ENCODE results near the gene DPH1. TPM values are rescaled to one million over a fixed set of nuclear protein-coding genes. Genes with fewer than 3 reads are reported as not detected.

DPH1 gene
- total and polyA plus RNA-seq, 4 donors, result 6.3 to 62.9 (median 32.5) TPM

DNA sequence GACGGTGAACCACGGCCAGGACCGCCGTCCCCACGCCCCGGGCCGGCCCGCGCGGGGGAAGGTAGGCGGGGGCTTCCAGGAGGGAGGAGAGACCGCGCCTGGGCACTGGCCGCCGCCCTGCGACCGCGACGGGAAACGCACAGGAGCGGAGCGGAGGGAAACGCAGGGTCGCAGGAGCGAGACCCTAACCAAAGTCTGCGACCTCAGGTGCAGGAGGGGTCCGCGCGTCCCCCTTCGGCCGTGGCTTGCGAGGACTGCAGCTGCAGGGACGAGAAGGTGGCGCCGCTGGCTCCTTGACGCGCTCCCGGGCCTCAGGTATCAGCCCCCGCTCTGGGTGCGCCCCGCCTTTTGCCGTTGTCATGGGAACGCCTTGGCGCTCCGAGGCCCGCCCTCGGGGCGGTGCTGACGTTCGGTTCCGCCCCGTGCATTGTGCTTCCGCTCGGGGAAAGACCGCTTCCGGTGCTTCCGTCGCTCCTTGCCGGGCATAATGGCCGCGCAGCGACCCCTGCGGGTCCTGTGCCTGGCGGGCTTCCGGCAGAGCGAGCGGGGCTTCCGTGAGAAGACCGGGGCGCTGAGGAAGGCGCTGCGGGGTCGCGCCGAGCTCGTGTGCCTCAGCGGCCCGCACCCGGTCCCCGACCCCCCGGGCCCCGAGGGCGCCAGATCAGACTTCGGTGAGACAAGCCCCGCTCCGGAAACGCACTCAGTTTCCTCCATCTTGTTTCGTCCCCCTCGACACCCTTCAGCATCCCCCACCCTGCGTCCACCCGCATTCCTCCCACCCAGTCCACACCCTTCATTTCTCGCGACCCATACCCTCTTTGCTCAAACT lies 11.8 kb downstream of the DPH1 start, which contains the start of gene OVCA2:
OVCA2 (plus strand) TSS at position 462 of the 829 bp plus-strand sequence; CDS start at position 488, 26 bp downstream.
- ATAC-seq (ENCODE audit: low FRiP score) (peak; percentile 96), DNase-seq (peak; percentile 96 to 99)
- H3K4me3 ChIP-seq (ENCODE audit: low read length in 2 of 2), result peak within 1 kb of the TSS; percentile 44 to 55
- H3K36me3 ChIP-seq (ENCODE audit: control insufficient read depth in 1 of 2, insufficient read depth in 2 of 2, low read length in 1 of 2), result no peaks in the 10 kb centered on the region
- intact Hi-C loops (cut with DNase I), result loop anchor here (5.0 to 10.0 kb wide), 2 partner anchors 134 to 317 kb away; partner anchors contain the start of gene WDR81 (in 1 of the 2)
- H3K9me3 ChIP-seq (ENCODE audit: control insufficient read depth, low read length), result no peaks in the 10 kb centered on the region
- H3K27ac ChIP-seq (ENCODE audit: low read depth in 1 of 2, low read length in 2 of 2), result peak within 1 kb of the TSS in 1 of 2 donors; percentile 43
- H3K4me1 ChIP-seq (ENCODE audit: control insufficient read depth in 1 of 2, insufficient read depth in 2 of 2, low read length in 2 of 2), result no peaks in the 10 kb centered on the region
- WGBS, 2 donors, result 1% methylated on average over 69 to 93 of the region's 93 CpGs
- no peaks in the 10 kb centered on the region for H3K27me3 ChIP-seq (ENCODE audit: control insufficient read depth in 1 of 2, insufficient read depth in 2 of 2, low read length in 1 of 2)

DNA sequence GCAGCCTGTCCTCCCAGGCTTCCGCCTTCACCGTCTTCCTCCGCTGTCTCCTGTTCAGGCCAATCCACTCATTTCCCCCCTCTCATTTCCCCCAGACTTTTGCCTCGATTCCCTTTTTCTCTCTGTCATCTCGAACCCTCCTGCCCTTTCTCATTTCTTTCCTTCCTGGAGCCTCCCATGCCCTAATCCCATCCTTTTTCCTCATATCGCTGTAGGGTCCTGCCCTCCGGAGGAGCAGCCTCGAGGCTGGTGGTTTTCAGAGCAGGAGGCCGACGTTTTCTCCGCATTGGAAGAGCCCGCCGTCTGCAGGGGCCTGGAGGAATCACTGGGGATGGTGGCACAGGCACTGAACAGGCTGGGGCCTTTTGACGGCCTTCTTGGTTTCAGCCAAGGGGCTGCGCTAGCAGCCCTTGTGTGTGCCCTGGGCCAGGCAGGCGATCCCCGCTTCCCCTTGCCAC lies 12.5 kb downstream of the DPH1 start:
- H3K9me3 ChIP-seq (ENCODE audit: control insufficient read depth, low read length), result no peaks in the 10 kb centered on the region
- 17% methylated on average over 17 of the region's 17 CpGs for WGBS, 2 donors
- ATAC-seq (ENCODE audit: low FRiP score) (peak; percentile 15), DNase-seq (no peak)
- no peaks in the 10 kb centered on the region for H3K36me3 ChIP-seq (ENCODE audit: control insufficient read depth in 1 of 2, insufficient read depth in 2 of 2, low read length in 1 of 2)
- H3K4me1 ChIP-seq (ENCODE audit: control insufficient read depth in 1 of 2, insufficient read depth in 2 of 2, low read length in 2 of 2), result no peaks in the 10 kb centered on the region
- H3K27ac ChIP-seq (ENCODE audit: low read depth in 1 of 2, low read length in 2 of 2), result peak overlapping the region in 1 of 2 donors; percentile 31
- intact Hi-C loops (cut with DNase I), result loop anchor here (5.0 to 10.0 kb wide), 2 partner anchors 135 to 318 kb away; partner anchors contain the start of gene WDR81 (in 1 of the 2)
- peak overlapping the region; percentile 38 to 44 for H3K4me3 ChIP-seq (ENCODE audit: low read length in 2 of 2)
- no peaks in the 10 kb centered on the region for H3K27me3 ChIP-seq (ENCODE audit: control insufficient read depth in 1 of 2, insufficient read depth in 2 of 2, low read length in 1 of 2)

DNA sequence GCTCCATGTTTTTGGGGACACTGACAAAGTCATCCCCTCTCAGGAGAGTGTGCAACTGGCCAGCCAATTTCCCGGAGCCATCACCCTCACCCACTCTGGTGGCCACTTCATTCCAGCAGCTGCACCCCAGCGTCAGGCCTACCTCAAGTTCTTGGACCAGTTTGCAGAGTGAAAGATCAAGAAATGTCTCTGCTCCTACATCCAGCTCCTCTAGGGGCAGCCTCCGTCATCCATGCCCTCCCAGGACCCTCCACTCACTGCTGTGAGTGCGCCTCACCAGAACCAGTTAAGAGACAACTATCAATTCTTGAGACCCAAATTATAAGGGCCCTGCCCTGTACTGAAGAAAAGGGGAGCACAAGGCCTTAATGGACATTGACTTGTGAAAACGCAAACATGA lies 13.0 kb downstream of the DPH1 start:
- ATAC-seq (ENCODE audit: low FRiP score) (no peak), DNase-seq (no peak)
- no peaks in the 10 kb centered on the region for H3K9me3 ChIP-seq (ENCODE audit: control insufficient read depth, low read length)
- WGBS, 2 donors, result 79 to 82% methylated on average over 5 of the region's 5 CpGs
- H3K36me3 ChIP-seq (ENCODE audit: control insufficient read depth in 1 of 2, insufficient read depth in 2 of 2, low read length in 1 of 2), result no peaks in the 10 kb centered on the region
- no peaks in the 10 kb centered on the region for H3K4me1 ChIP-seq (ENCODE audit: control insufficient read depth in 1 of 2, insufficient read depth in 2 of 2, low read length in 2 of 2)
- no peaks in the 10 kb centered on the region for H3K27me3 ChIP-seq (ENCODE audit: control insufficient read depth in 1 of 2, insufficient read depth in 2 of 2, low read length in 1 of 2)
- H3K4me3 ChIP-seq (ENCODE audit: low read length in 2 of 2), result no peak overlapping the region
- no peak overlapping the region for H3K27ac ChIP-seq (ENCODE audit: low read depth in 1 of 2, low read length in 2 of 2)
- intact Hi-C loops (cut with DNase I), result loop anchor here (5.0 to 10.0 kb wide), 2 partner anchors 136 to 318 kb away; partner anchors contain the start of gene WDR81 (in 1 of the 2)

DNA sequence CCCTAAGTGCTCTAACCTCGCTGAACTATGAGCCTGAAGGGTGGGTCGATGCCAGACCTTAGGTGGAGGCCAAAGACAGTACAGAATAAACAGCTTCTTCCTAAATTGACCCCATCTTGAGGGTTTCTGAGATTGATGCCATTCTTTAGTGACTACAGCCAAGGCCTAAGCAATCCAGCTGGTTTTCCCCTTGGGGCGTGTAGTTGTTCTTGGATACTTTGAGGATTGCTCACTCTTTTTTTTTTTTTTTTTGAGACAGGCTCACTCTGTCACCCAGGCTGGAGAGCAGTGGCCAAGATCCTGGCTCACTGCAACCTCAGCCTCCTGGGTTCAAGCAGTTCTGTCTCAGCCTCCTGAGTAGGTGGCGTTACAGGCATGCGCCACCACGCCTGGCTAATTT lies 13.8 kb downstream of the DPH1 start:
- Histone ChIP-seq H3K9me3 (ENCODE audit: control insufficient read depth, low read length) (no peaks in the 10 kb centered on the region), H3K36me3 (ENCODE audit: control insufficient read depth in 1 of 2, insufficient read depth in 2 of 2, low read length in 1 of 2) (no peaks in the 10 kb centered on the region), H3K27me3 (ENCODE audit: control insufficient read depth in 1 of 2, insufficient read depth in 2 of 2, low read length in 1 of 2) (no peaks in the 10 kb centered on the region), H3K4me3 (ENCODE audit: low read length in 2 of 2) (no peak overlapping the region), H3K4me1 (ENCODE audit: control insufficient read depth in 1 of 2, insufficient read depth in 2 of 2, low read length in 2 of 2) (no peaks in the 10 kb centered on the region), H3K27ac (ENCODE audit: low read depth in 1 of 2, low read length in 2 of 2) (peak overlapping the region in 1 of 2 donors; percentile 2)
- DNase-seq (no peak), ATAC-seq (ENCODE audit: low FRiP score) (no peak)
- 51 to 52% methylated on average over 6 of the region's 6 CpGs for WGBS, 2 donors
- intact Hi-C loops (cut with DNase I), result loop anchor here (5.0 to 10.0 kb wide), 2 partner anchors 136 to 319 kb away; partner anchors contain the start of gene WDR81 (in 1 of the 2)

DNA sequence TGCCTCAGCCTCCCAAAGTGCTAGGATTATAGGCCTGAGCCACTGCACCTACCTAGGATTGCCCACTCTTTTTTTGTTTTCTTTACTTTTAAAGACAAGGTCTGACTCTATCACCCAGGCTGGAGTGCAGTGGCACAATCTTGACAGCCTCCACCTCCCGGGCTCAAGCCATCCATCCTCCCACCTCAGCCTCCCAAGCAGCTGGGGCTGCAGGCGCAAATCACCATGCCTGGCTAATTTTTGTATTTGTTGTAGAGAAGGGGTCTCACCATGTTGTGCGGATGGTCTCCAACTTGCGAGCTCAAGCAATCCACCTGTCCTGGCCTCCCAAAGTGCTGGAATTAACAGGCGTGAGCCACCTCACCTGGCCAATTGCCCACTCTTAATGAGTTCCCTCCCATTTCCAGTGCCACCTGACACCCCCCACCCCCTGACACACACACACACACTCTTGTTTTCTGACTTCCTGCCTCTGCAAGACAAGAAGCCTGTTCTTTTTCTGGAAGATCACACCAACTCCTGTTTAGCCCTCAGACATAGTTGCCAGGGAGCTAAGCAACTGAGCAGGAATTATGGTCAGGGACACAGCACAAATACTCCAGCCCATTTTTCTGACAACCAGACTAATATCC lies 14.4 kb downstream of the DPH1 start:
- Histone ChIP-seq H3K27me3 (ENCODE audit: control insufficient read depth in 1 of 2, insufficient read depth in 2 of 2, low read length in 1 of 2) (no peaks in the 10 kb centered on the region), H3K36me3 (ENCODE audit: control insufficient read depth in 1 of 2, insufficient read depth in 2 of 2, low read length in 1 of 2) (no peaks in the 10 kb centered on the region), H3K9me3 (ENCODE audit: control insufficient read depth, low read length) (no peaks in the 10 kb centered on the region), H3K27ac (ENCODE audit: low read depth in 1 of 2, low read length in 2 of 2) (no peak overlapping the region), H3K4me3 (ENCODE audit: low read length in 2 of 2) (no peak overlapping the region), H3K4me1 (ENCODE audit: control insufficient read depth in 1 of 2, insufficient read depth in 2 of 2, low read length in 2 of 2) (no peaks in the 10 kb centered on the region)
- intact Hi-C loops (cut with DNase I), result loop anchor here (5.0 to 10.0 kb wide), 2 partner anchors 137 to 320 kb away; partner anchors contain the start of gene WDR81 (in 1 of the 2)
- WGBS, 2 donors, result 91 to 94% methylated on average over 5 of the region's 5 CpGs
- ATAC-seq (ENCODE audit: low FRiP score), result no peak
- DNase-seq, result no peak

DNA sequence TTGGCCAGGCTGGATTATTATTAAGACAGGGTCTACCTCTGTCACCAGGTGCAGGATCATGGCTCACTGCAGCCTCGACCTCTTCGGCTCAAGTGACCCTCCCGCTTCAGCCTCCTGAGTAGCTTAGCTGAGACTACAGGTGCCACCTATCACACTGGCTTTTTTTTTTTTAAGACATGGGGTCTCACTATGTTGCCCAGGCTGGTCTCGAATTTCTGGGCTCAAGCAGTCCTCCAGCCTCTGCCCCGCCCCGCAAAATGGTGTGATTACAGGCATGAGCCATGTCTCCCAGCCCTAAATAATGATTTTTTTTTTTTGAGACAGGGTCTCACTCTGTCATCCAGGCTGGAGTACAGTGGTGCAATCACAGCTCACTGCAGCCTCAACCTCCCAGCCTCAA lies 17.6 kb downstream of the DPH1 start:
- H3K27ac ChIP-seq (ENCODE audit: low read depth in 1 of 2, low read length in 2 of 2), result no peak overlapping the region
- no peaks in the 10 kb centered on the region for H3K9me3 ChIP-seq (ENCODE audit: control insufficient read depth, low read length)
- no peaks in the 10 kb centered on the region for H3K27me3 ChIP-seq (ENCODE audit: control insufficient read depth in 1 of 2, insufficient read depth in 2 of 2, low read length in 1 of 2)
- DNase-seq (no peak), ATAC-seq (ENCODE audit: low FRiP score) (no peak)
- no peaks in the 10 kb centered on the region for H3K36me3 ChIP-seq (ENCODE audit: control insufficient read depth in 1 of 2, insufficient read depth in 2 of 2, low read length in 1 of 2)
- no peaks in the 10 kb centered on the region for H3K4me1 ChIP-seq (ENCODE audit: control insufficient read depth in 1 of 2, insufficient read depth in 2 of 2, low read length in 2 of 2)
- intact Hi-C loops (cut with DNase I), result loop anchor here in 1 of 2 donors (10.0 kb wide), 1 partner anchor 323 kb away; the partner anchor contains the start of gene WDR81
- WGBS, 2 donors, result 94 to 95% methylated on average over 6 of the region's 6 CpGs
- no peak overlapping the region for H3K4me3 ChIP-seq (ENCODE audit: low read length in 2 of 2)

DNA sequence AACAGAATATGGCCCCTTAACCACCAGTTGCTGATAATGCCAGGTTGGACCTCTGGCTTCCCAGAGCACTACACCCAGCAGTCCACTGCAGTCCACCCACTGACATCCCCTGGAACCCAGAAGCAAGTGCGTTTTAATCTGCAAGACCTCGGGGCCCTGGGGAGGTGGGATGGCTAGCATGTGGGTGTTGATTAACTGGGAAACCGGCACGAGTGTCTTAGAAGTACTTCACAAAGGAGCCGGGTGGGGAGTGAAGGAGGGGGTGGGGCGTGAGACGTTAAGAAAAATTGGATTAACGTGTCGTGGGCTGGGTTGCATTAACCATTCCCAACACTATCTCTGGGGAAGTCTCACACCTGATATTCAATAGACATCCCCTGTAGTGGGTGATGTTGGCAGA lies 18.9 kb downstream of the DPH1 start:
- ATAC-seq (ENCODE audit: low FRiP score) (no peak), DNase-seq (no peak)
- 18% methylated on average over 9 of the region's 9 CpGs for WGBS, 2 donors
- no peak overlapping the region for H3K4me3 ChIP-seq (ENCODE audit: low read length in 2 of 2)
- no peak overlapping the region for H3K27ac ChIP-seq (ENCODE audit: low read depth in 1 of 2, low read length in 2 of 2)
- intact Hi-C loops (cut with DNase I), result loop anchor here in 1 of 2 donors (10.0 kb wide), 1 partner anchor 324 kb away; the partner anchor contains the start of gene WDR81
- H3K4me1 ChIP-seq (ENCODE audit: control insufficient read depth in 1 of 2, insufficient read depth in 2 of 2, low read length in 2 of 2), result no peaks in the 10 kb centered on the region
- H3K9me3 ChIP-seq (ENCODE audit: control insufficient read depth, low read length), result no peaks in the 10 kb centered on the region
- H3K36me3 ChIP-seq (ENCODE audit: control insufficient read depth in 1 of 2, insufficient read depth in 2 of 2, low read length in 1 of 2), result no peaks in the 10 kb centered on the region
- H3K27me3 ChIP-seq (ENCODE audit: control insufficient read depth in 1 of 2, insufficient read depth in 2 of 2, low read length in 1 of 2), result no peaks in the 10 kb centered on the region

All from aorta (tissue), 5 donors.